DND-41 (cell line): Measurements from ENCODE around the gene CTSE.
"Not testable (repeated sequence)": the region's sequence is repeated elsewhere in the genome, so short reads cannot be mapped to it uniquely, and the experiment has no call there.

Experiments used
- ATAC-seq: fragments of 200-7000 bp; cut with Tn5 transposase; 3 replicates; pipeline ENCODE4 v1.9.1; 2021; ENCODE audit warnings: low read depth; ENCODE audit not compliant: insufficient read depth
- DNase-seq: peaks from one replicate; pipeline ENCODE4 v3.0.0-alpha.2; 2020
- H2AFZ ChIP-seq: 2 replicates; pipeline ENCODE4 v1.6.0; 2012; ENCODE audit warnings: low read depth, low read length
- H3K27ac ChIP-seq: 2 replicates; pipeline ENCODE4 v1.5.1; 2012; ENCODE audit warnings: low read length, inconsistent platforms
- H3K27me3 ChIP-seq: fragments of 200-600 bp; sonication (generic); 2 replicates; pipeline ENCODE4 v1.6.0; 2012; ENCODE audit warnings: low read length, mild to moderate bottlenecking, inconsistent platforms; ENCODE audit not compliant: insufficient read depth, poor library complexity
- H3K36me3 ChIP-seq: 2 replicates; pipeline ENCODE4 v1.5.1; 2012; ENCODE audit warnings: low read length, inconsistent platforms; ENCODE audit not compliant: insufficient read depth
- H3K4me1 ChIP-seq: 2 replicates; pipeline ENCODE4 v1.5.1; 2012; ENCODE audit warnings: mild to moderate bottlenecking, low read length; ENCODE audit not compliant: insufficient read depth
- H3K4me2 ChIP-seq: 2 replicates; pipeline ENCODE4 v1.6.0; 2012; ENCODE audit warnings: mild to moderate bottlenecking, moderate library complexity, low read length, inconsistent platforms; ENCODE audit not compliant: insufficient read depth
- H3K4me3 ChIP-seq, 2 experiments: fragments of 200-600 bp in 1 of 2; shearing (Covaris generic) in 1 of 2; 2 replicates each; pipeline ENCODE4 v1.5.1; 2012 to 2016; ENCODE audit warnings: inconsistent platforms in 2 of 2, low read length in 2 of 2, mild to moderate bottlenecking in 2 of 2, low read depth in 1 of 2, moderate library complexity in 1 of 2
- H3K79me2 ChIP-seq: 2 replicates; pipeline ENCODE4 v1.6.0; 2012; ENCODE audit warnings: low read length, inconsistent platforms; ENCODE audit not compliant: insufficient read depth
- H3K9ac ChIP-seq: 2 replicates; pipeline ENCODE4 v1.6.0; 2012; ENCODE audit warnings: low read depth, mild to moderate bottlenecking, inconsistent platforms, low read length, moderate library complexity
- H3K9me3 ChIP-seq: 2 replicates; pipeline ENCODE4 v1.5.1; 2012; ENCODE audit warnings: low read length, moderate library complexity, mild to moderate bottlenecking, inconsistent platforms; ENCODE audit not compliant: insufficient read depth, severe bottlenecking
- H4K20me1 ChIP-seq: 2 replicates; pipeline ENCODE4 v1.6.0; 2012; ENCODE audit warnings: low read length; ENCODE audit not compliant: insufficient read depth
- CTCF ChIP-seq: IDR thresholded peaks from 2 replicates; pipeline ENCODE4 v1.5.1; 2012; ENCODE audit warnings: borderline replicate concordance, low read length, moderate library complexity, mild to moderate bottlenecking; ENCODE audit not compliant: poor library complexity, severe bottlenecking; ENCODE audit errors: extremely low read depth
- EZH2 ChIP-seq: IDR thresholded peaks from 3 replicates; pipeline ENCODE4 v1.6.1; 2012; ENCODE audit warnings: borderline replicate concordance, low read depth, mild to moderate bottlenecking, moderate library complexity, low read length, inconsistent platforms; ENCODE audit not compliant: severe bottlenecking

Gene CTSE

GRCh38 chr1:206062464-206062863 lies 38.8 kb upstream of the CTSE start:
- TF ChIP-seq EZH2 (no peak), CTCF (no peak)
- Histone ChIP-seq H3K79me2 (no peaks in the 10 kb centered on the region), H4K20me1 (no peaks in the 10 kb centered on the region), H3K36me3 (no peaks in the 10 kb centered on the region), H2AFZ (no peak overlapping the region), H3K9ac (no peak overlapping the region), H3K27ac (no peak overlapping the region), H3K4me3 (no peak overlapping the region), H3K27me3 (peaks cover 4% of the 10 kb centered on the region), H3K4me1 (no peaks in the 10 kb centered on the region), H3K4me2 (no peak overlapping the region), H3K9me3 (no peaks in the 10 kb centered on the region)
- ATAC-seq, result no peak
- no peak for DNase-seq

GRCh38 chr1:206060844-206061243 lies 37.1 kb upstream of the CTSE start:
- DNase-seq, result no peak
- Histone ChIP-seq H3K4me3 (no peak overlapping the region), H3K4me1 (no peaks in the 10 kb centered on the region), H3K27ac (no peak overlapping the region), H3K27me3 (no peaks in the 10 kb centered on the region), H3K36me3 (no peaks in the 10 kb centered on the region), H3K4me2 (no peak overlapping the region), H3K9me3 (no peaks in the 10 kb centered on the region), H4K20me1 (no peaks in the 10 kb centered on the region), H2AFZ (no peak overlapping the region), H3K79me2 (no peaks in the 10 kb centered on the region), H3K9ac (no peak overlapping the region)
- TF ChIP-seq EZH2 (no peak), CTCF (no peak)
- no peak for ATAC-seq

- H3K27me3 ChIP-seq, result no peaks in the 10 kb centered on the region
- H3K4me2 ChIP-seq, result no peak overlapping the region
- H2AFZ ChIP-seq, result no peak overlapping the region
- no peaks in the 10 kb centered on the region for H3K36me3 ChIP-seq
- no peaks in the 10 kb centered on the region for H3K9me3 ChIP-seq
- ATAC-seq (no peak), DNase-seq (no peak)
- no peak overlapping the region for H3K4me3 ChIP-seq
- H3K9ac ChIP-seq, result no peak overlapping the region
- H4K20me1 ChIP-seq, result no peaks in the 10 kb centered on the region
- no peaks in the 10 kb centered on the region for H3K79me2 ChIP-seq
- no peak overlapping the region for H3K27ac ChIP-seq
- H3K4me1 ChIP-seq, result no peaks in the 10 kb centered on the region
- TF ChIP-seq CTCF, result no peak
- TF ChIP-seq EZH2, result no peak
Observed at GRCh38 chr1:206059355-206059915, 35.7 kb upstream of the CTSE start.

- ATAC-seq (no peak), DNase-seq (no peak)
- H3K27ac ChIP-seq, result no peak overlapping the region
- H3K9me3 ChIP-seq, result no peaks in the 10 kb centered on the region
- H3K27me3 ChIP-seq, result no peaks in the 10 kb centered on the region
- no peaks in the 10 kb centered on the region for H3K4me1 ChIP-seq
- H3K4me3 ChIP-seq, result no peak overlapping the region
- H3K9ac ChIP-seq, result no peak overlapping the region
- no peaks in the 10 kb centered on the region for H3K36me3 ChIP-seq
- H3K4me2 ChIP-seq, result no peak overlapping the region
- no peaks in the 10 kb centered on the region for H4K20me1 ChIP-seq
- no peak for TF ChIP-seq CTCF
- TF ChIP-seq EZH2, result no peak
- no peaks in the 10 kb centered on the region for H3K79me2 ChIP-seq
- no peak overlapping the region for H2AFZ ChIP-seq
Observed at GRCh38 chr1:206058927-206059292, 35.2 kb upstream of the CTSE start.

GRCh38 chr1:206058289-206058926 lies 34.7 kb upstream of the CTSE start:
- H3K4me3 ChIP-seq, H3K36me3 ChIP-seq, H4K20me1 ChIP-seq, H3K9me3 ChIP-seq, H3K79me2 ChIP-seq, H3K9ac ChIP-seq, H3K4me2 ChIP-seq, H3K27ac ChIP-seq, H3K4me1 ChIP-seq, DNase-seq, H3K27me3 ChIP-seq, ATAC-seq, H2AFZ ChIP-seq: not testable (repeated sequence)
